Astrocyte (in vitro differentiated cells and primary cell): ENCODE data around the gene MRPL20. TPM values are rescaled to one million over a fixed set of nuclear protein-coding genes. Genes with fewer than 3 reads are reported as not detected.

Experiments used
- DNase-seq: peaks from one replicate; pipeline ENCODE4 v3.0.0-alpha.2; 2010; ENCODE audit warnings: low read depth
- FAIRE-seq: peaks from 2 replicates; lab custom pipeline; 2011; peaks lifted over from hg19 to GRCh38; lab: Jason Lieb, UNC
- H2AFZ ChIP-seq: 2 replicates; pipeline ENCODE4 v1.6.0; 2012; ENCODE audit warnings: low read depth, low read length, inconsistent platforms
- H3K27ac ChIP-seq: 2 replicates; pipeline ENCODE4 v1.5.1; 2011; ENCODE audit warnings: low read depth, low read length, inconsistent platforms
- H3K27me3 ChIP-seq: 2 replicates; pipeline ENCODE4 v1.6.0; 2011; ENCODE audit warnings: low read length, inconsistent platforms; ENCODE audit not compliant: insufficient read depth
- H3K36me3 ChIP-seq: 2 replicates; pipeline ENCODE4 v1.5.1; 2011; ENCODE audit warnings: low read length, inconsistent platforms; ENCODE audit not compliant: insufficient read depth
- H3K4me1 ChIP-seq: 2 replicates; pipeline ENCODE4 v1.5.1; 2011; ENCODE audit warnings: low read length, inconsistent platforms; ENCODE audit not compliant: insufficient read depth
- H3K4me2 ChIP-seq: 2 replicates; pipeline ENCODE4 v1.6.0; 2012; ENCODE audit warnings: low read length, inconsistent platforms
- H3K4me3 ChIP-seq: 2 replicates; pipeline ENCODE4 v1.5.1; 2011; ENCODE audit warnings: low read depth, mild to moderate bottlenecking, low read length, inconsistent platforms; ENCODE audit not compliant: insufficient read depth
- H3K79me2 ChIP-seq: 2 replicates; pipeline ENCODE4 v1.6.0; 2012; ENCODE audit warnings: mild to moderate bottlenecking, low read length, inconsistent platforms; ENCODE audit not compliant: insufficient read depth
- H3K9ac ChIP-seq: 2 replicates; pipeline ENCODE4 v1.6.0; 2012; ENCODE audit warnings: mild to moderate bottlenecking, low read length, inconsistent platforms
- H3K9me3 ChIP-seq: 2 replicates; pipeline ENCODE4 v1.5.1; 2012; ENCODE audit warnings: low read depth, mild to moderate bottlenecking, low read length, inconsistent platforms; ENCODE audit not compliant: insufficient read depth
- H4K20me1 ChIP-seq: 2 replicates; pipeline ENCODE4 v1.6.0; 2012; ENCODE audit warnings: low read length, inconsistent platforms; ENCODE audit not compliant: insufficient read depth
- H3K27ac Mint-ChIP-seq: one replicate; pipeline ENCODE4 v1.8.0; 2021; ENCODE audit warnings: mild to moderate bottlenecking, mixed read lengths; ENCODE audit not compliant: unreplicated experiment
- H3K27me3 Mint-ChIP-seq: one replicate; pipeline ENCODE4 v1.8.0; 2021; ENCODE audit warnings: low read depth, mixed read lengths; ENCODE audit not compliant: unreplicated experiment
- H3K36me3 Mint-ChIP-seq: one replicate; pipeline ENCODE4 v1.8.0; 2021; ENCODE audit warnings: low read depth, mixed read lengths; ENCODE audit not compliant: unreplicated experiment
- H3K4me1 Mint-ChIP-seq: one replicate; pipeline ENCODE4 v1.8.0; 2021; ENCODE audit warnings: low read depth, mixed read lengths; ENCODE audit not compliant: unreplicated experiment
- H3K4me3 Mint-ChIP-seq: one replicate; pipeline ENCODE4 v1.8.0; 2021; ENCODE audit warnings: mild to moderate bottlenecking, moderate library complexity, mixed read lengths; ENCODE audit not compliant: unreplicated experiment
- H3K9me3 Mint-ChIP-seq: one replicate; pipeline ENCODE4 v1.8.0; 2021; ENCODE audit warnings: mild to moderate bottlenecking, mixed read lengths; ENCODE audit not compliant: unreplicated experiment
- CTCF ChIP-seq: IDR thresholded peaks from 2 replicates; pipeline ENCODE4 v1.5.1; 2011; ENCODE audit warnings: low read depth, mild to moderate bottlenecking, inconsistent platforms, low read length, moderate library complexity; ENCODE audit not compliant: insufficient read depth
- EZH2 ChIP-seq: IDR thresholded peaks from 2 replicates; pipeline ENCODE4 v1.6.1; 2012; ENCODE audit warnings: mild to moderate bottlenecking, low read length, inconsistent platforms; ENCODE audit not compliant: insufficient read depth
- total RNA-seq: library from RNA; stranded (reverse); gene quantifications from 2 replicates; pipeline ENCODE4 v1.2.1, GENCODE V29; 2021

MRPL20 gene
- total RNA-seq, 1 donor from 2014 or later, result 88.5 TPM

GRCh38 chr1:1426496-1427105 is 19.5 kb upstream of the MRPL20 start:
- Mint-ChIP-seq H3K27me3 (peaks cover 2% of the 10 kb centered on the region), H3K4me1 (peaks cover 20% of the 10 kb centered on the region), H3K27ac (no peak overlapping the region), H3K4me3 (no peak overlapping the region), H3K36me3 (no peaks in the 10 kb centered on the region), H3K9me3 (no peaks in the 10 kb centered on the region)
- Histone ChIP-seq H3K4me2 (no peak overlapping the region), H3K36me3 (no peaks in the 10 kb centered on the region), H3K79me2 (no peaks in the 10 kb centered on the region), H4K20me1 (no peaks in the 10 kb centered on the region), H2AFZ (no peak overlapping the region), H3K27me3 (no peaks in the 10 kb centered on the region), H3K27ac (no peak overlapping the region), H3K4me1 (peaks cover 19% of the 10 kb centered on the region), H3K4me3 (no peak overlapping the region), H3K9ac (no peak overlapping the region), H3K9me3 (no peaks in the 10 kb centered on the region)
- FAIRE-seq (no peak), DNase-seq (no peak)
- TF ChIP-seq CTCF (no peak), EZH2 (no peak)

- no peak overlapping the region for H3K4me3 Mint-ChIP-seq
- H3K27ac Mint-ChIP-seq, result no peak overlapping the region
- Histone ChIP-seq H3K79me2 (no peaks in the 10 kb centered on the region), H3K9ac (no peak overlapping the region), H3K4me2 (no peak overlapping the region), H4K20me1 (no peaks in the 10 kb centered on the region), H3K27me3 (no peaks in the 10 kb centered on the region), H3K4me1 (peaks cover 19% of the 10 kb centered on the region), H3K36me3 (no peaks in the 10 kb centered on the region), H3K4me3 (no peak overlapping the region), H3K9me3 (no peaks in the 10 kb centered on the region), H3K27ac (no peak overlapping the region), H2AFZ (no peak overlapping the region)
- no peak for FAIRE-seq
- no peak for TF ChIP-seq CTCF
- no peak for TF ChIP-seq EZH2
- H3K9me3 Mint-ChIP-seq, result no peaks in the 10 kb centered on the region
- DNase-seq, result no peak
- H3K36me3 Mint-ChIP-seq, result no peaks in the 10 kb centered on the region
- peaks cover 2% of the 10 kb centered on the region for H3K27me3 Mint-ChIP-seq
- peaks cover 20% of the 10 kb centered on the region for H3K4me1 Mint-ChIP-seq
These were observed 18.8 kb upstream of the MRPL20 start for GRCh38 chr1:1425753-1426495.

GRCh38 chr1:1425426-1425752 is 18.3 kb upstream of the MRPL20 start:
- Mint-ChIP-seq H3K27me3 (peaks cover 2% of the 10 kb centered on the region), H3K4me3 (peak overlapping the region; percentile 50), H3K36me3 (no peaks in the 10 kb centered on the region), H3K27ac (no peak overlapping the region), H3K4me1 (peaks cover 20% of the 10 kb centered on the region), H3K9me3 (no peaks in the 10 kb centered on the region)
- no peaks in the 10 kb centered on the region for H4K20me1 ChIP-seq
- H3K4me3 ChIP-seq, result no peak overlapping the region
- no peak overlapping the region for H2AFZ ChIP-seq
- no peaks in the 10 kb centered on the region for H3K27me3 ChIP-seq
- H3K9ac ChIP-seq, result no peak overlapping the region
- H3K36me3 ChIP-seq, result no peaks in the 10 kb centered on the region
- H3K4me2 ChIP-seq, result no peak overlapping the region
- DNase-seq (no peak), FAIRE-seq (no peak)
- no peaks in the 10 kb centered on the region for H3K9me3 ChIP-seq
- H3K79me2 ChIP-seq, result no peaks in the 10 kb centered on the region
- H3K27ac ChIP-seq, result no peak overlapping the region
- peaks cover 16% of the 10 kb centered on the region for H3K4me1 ChIP-seq
- TF ChIP-seq CTCF (no peak), EZH2 (no peak)
